HepG2 (cell line): ENCODE results near the gene DLL3. TPM values are rescaled to one million over a fixed set of nuclear protein-coding genes. Genes with fewer than 3 reads are reported as not detected.

Experiments used
- ATAD3A ChIP-seq: sonication (generic); formaldehyde crosslinking; IDR thresholded peaks from 2 replicates; pipeline ENCODE4 v1.4.0; 2020; ENCODE audit warnings: missing genetic modification reagents
- ATF2 ChIP-seq: sonication (generic); formaldehyde crosslinking; IDR thresholded peaks from 2 replicates; pipeline ENCODE4 v1.4.0; 2020; ENCODE audit warnings: missing genetic modification reagents
- DR1 ChIP-seq: sonication (generic); formaldehyde crosslinking; IDR thresholded peaks from 2 replicates; pipeline ENCODE4 v1.8.0; 2021; ENCODE audit warnings: mild to moderate bottlenecking, missing genetic modification reagents, inconsistent platforms
- EZH2 ChIP-seq: conservative IDR thresholded peaks from 2 replicates; pipeline ENCODE4 v1.6.1; 2012; ENCODE audit warnings: mild to moderate bottlenecking, low read depth, low read length, moderate library complexity
- GTF3A ChIP-seq: sonication (generic); formaldehyde crosslinking; conservative IDR thresholded peaks from 2 replicates; pipeline ENCODE4 v1.4.0; 2020; ENCODE audit warnings: mild to moderate bottlenecking, missing genetic modification reagents
- LBX2 ChIP-seq: sonication (generic); formaldehyde crosslinking; IDR thresholded peaks from 2 replicates; pipeline ENCODE4 v1.5.0; 2020; ENCODE audit warnings: missing genetic modification reagents, mild to moderate bottlenecking, borderline replicate concordance
- MTERF4 ChIP-seq: sonication (generic); formaldehyde crosslinking; IDR thresholded peaks from 2 replicates; pipeline ENCODE4 v1.8.0; 2023; ENCODE audit warnings: mild to moderate bottlenecking, missing genetic modification reagents
- MXD1 ChIP-seq: sonication (generic); formaldehyde crosslinking; IDR thresholded peaks from 2 replicates; pipeline ENCODE4 v1.4.0; 2020; ENCODE audit warnings: mild to moderate bottlenecking, missing genetic modification reagents
- MXI1 ChIP-seq: IDR thresholded peaks from 3 replicates; pipeline ENCODE4 v1.6.1; 2012; ENCODE audit warnings: low read depth, low read length, inconsistent platforms, borderline replicate concordance
- RFX5 ChIP-seq: IDR thresholded peaks from 2 replicates; pipeline ENCODE4 v1.6.1; 2011; ENCODE audit warnings: low read depth, low read length, improper control_type of control experiment
- SKI ChIP-seq: fragments of 450-650 bp; IDR thresholded peaks from one replicate; pipeline ENCODE4 v1.6.1; 2018; ENCODE audit warnings: mild to moderate bottlenecking; ENCODE audit not compliant: partially characterized antibody
- SMARCC2 ChIP-seq: fragments of 450-650 bp; IDR thresholded peaks from 2 replicates; pipeline ENCODE4 v1.6.1; 2017; ENCODE audit warnings: antibody characterized with exemption, mild to moderate bottlenecking
- SMARCE1 ChIP-seq: fragments of 450-650 bp; IDR thresholded peaks from 2 replicates; pipeline ENCODE4 v1.6.1; 2017; ENCODE audit warnings: borderline replicate concordance
- TBP ChIP-seq: sonication (generic); formaldehyde crosslinking; IDR thresholded peaks from 2 replicates; pipeline ENCODE4 v1.5.0; 2020; ENCODE audit warnings: missing genetic modification reagents
- ZFYVE20 ChIP-seq: sonication (generic); formaldehyde crosslinking; IDR thresholded peaks from 2 replicates; pipeline ENCODE4 v1.8.0; 2023; ENCODE audit warnings: low read depth, mild to moderate bottlenecking, moderate library complexity, missing genetic modification reagents, borderline replicate concordance
- ZNF124 ChIP-seq: sonication (generic); formaldehyde crosslinking; IDR thresholded peaks from 2 replicates; pipeline ENCODE4 v1.4.0; 2020; ENCODE audit warnings: missing genetic modification reagents
- ZNF253 ChIP-seq: sonication (generic); formaldehyde crosslinking; IDR thresholded peaks from 2 replicates; pipeline ENCODE4 v1.8.0; 2022; ENCODE audit warnings: mild to moderate bottlenecking, missing genetic modification reagents, borderline replicate concordance
- ZNF710 ChIP-seq: sonication (generic); formaldehyde crosslinking; IDR thresholded peaks from 2 replicates; pipeline ENCODE4 v1.5.0; 2020; ENCODE audit warnings: mild to moderate bottlenecking, missing genetic modification reagents, borderline replicate concordance
- polyA plus RNA-seq, 8 experiments: library from polyadenylated mRNA; depleted of rRNA in 3 of 8; stranded (reverse) in 7 of 8; unstranded in 1 of 8; fragments of >200 nt; fragmentation: Illumina TruSeq in 4 of 8; extraction: Trizol in 4 of 8; gene quantifications; 2 replicates each; pipeline versions ENCODE4 v1.2.1 to v1.2.3, GENCODE V29; 2011 to 2016; ENCODE audit warnings: low read depth in 4 of 8, missing spikeins in 1 of 8, mixed read lengths in 1 of 8; ENCODE audit not compliant: insufficient read depth in 1 of 8
- total RNA-seq, 5 experiments: library from RNA; depleted of rRNA; stranded (reverse); fragments of >200 nt; fragmentation: Illumina TruSeq; extraction: Trizol; gene quantifications; 2 replicates each; pipeline ENCODE4 v1.2.3, GENCODE V29; 2016; ENCODE audit warnings: low read depth in 1 of 5

Gene DLL3
- total and polyA plus RNA-seq, 2 of the 13 experiments (the other 11 are each of a cell fraction or from before 2014, with no cell fraction given), result 0.35 to 0.55 TPM

GRCh38 chr19:39502640-39503417, 4.1 kb downstream of the DLL3 start (continued):
- peak; percentile 31; the same call in 1 of the 2 replicates for TF ChIP-seq ATF2
- TF ChIP-seq LBX2, result peak; percentile 100; the same call in 1 of the 2 replicates
- no peak for TF ChIP-seq TBP (CRISPR knock-in tag)
- TF ChIP-seq SMARCC2, result no peak
- TF ChIP-seq ZNF124 (CRISPR knock-in tag), result peak; percentile 38; the same call in 1 of the 2 replicates
- TF ChIP-seq SKI, result peak; percentile 37
- no peak for TF ChIP-seq RFX5
- TF ChIP-seq DR1 (CRISPR knock-in tag), result peak; percentile 82; the same call in 1 of the 2 replicates
- 0 out of 2 replicates have a peak, but pooled peaks have one; percentile 38 for TF ChIP-seq ZNF710 (CRISPR knock-in tag)
- TF ChIP-seq ZFYVE20, result peak; percentile 99
- 0 out of 2 replicates have a peak, but pooled peaks have one; percentile 40 for TF ChIP-seq GTF3A
- TF ChIP-seq MXD1 (CRISPR knock-in tag), result peak; percentile 99
- peak; percentile 40; the same call in 1 of the 3 replicates for TF ChIP-seq MXI1
- peak; percentile 96 for TF ChIP-seq ATAD3A
- no peak for TF ChIP-seq SMARCE1
- TF ChIP-seq MTERF4 (CRISPR knock-in tag), result peak; percentile 84
- no peak for TF ChIP-seq EZH2
- TF ChIP-seq ZNF253, result peak; percentile 98
